ENCODE measurements around the gene RASGEF1C. TPM values are rescaled to one million over a fixed set of nuclear protein-coding genes. Genes with fewer than 3 reads are reported as not detected.

RASGEF1C gene
- total RNA-seq, 4 donors from 2014 or later, result 1.7 TPM; not detected in 3

- H3K36me3 ChIP-seq, result no peaks in the 10 kb centered on the region
- TF ChIP-seq POLR2A (IDR thresholded peaks at IDR 0.05) (no peak), CTCF (IDR thresholded peaks at IDR 0.05) (no peak)
- H3K27ac ChIP-seq, result no peak overlapping the region
- DNase-seq, result peak in 2 of 3 donors; percentile 6 to 41
- no peak overlapping the region for H3K4me3 ChIP-seq
- no peaks in the 10 kb centered on the region for H3K27me3 ChIP-seq
- no peaks in the 10 kb centered on the region for H3K4me1 ChIP-seq
- H3K9me3 ChIP-seq, result no peaks in the 10 kb centered on the region
These were observed 109.0 kb downstream of the RASGEF1C start for GRCh38 chr5:180099733-180100611.

- no peak overlapping the region for H3K27ac ChIP-seq
- no peaks in the 10 kb centered on the region for H3K9me3 ChIP-seq
- H3K4me1 ChIP-seq, result no peaks in the 10 kb centered on the region
- no peaks in the 10 kb centered on the region for H3K36me3 ChIP-seq
- no peak overlapping the region for H3K4me3 ChIP-seq
- H3K27me3 ChIP-seq, result no peaks in the 10 kb centered on the region
- TF ChIP-seq POLR2A (IDR thresholded peaks at IDR 0.05), result no peak
- no peak for TF ChIP-seq CTCF (IDR thresholded peaks at IDR 0.05)
- DNase-seq, result peak in 2 of 3 donors; percentile 9 to 36
These were observed 109.8 kb downstream of the RASGEF1C start for GRCh38 chr5:180098991-180099732.

GRCh38 chr5:180098526-180098925, 110.5 kb downstream of the RASGEF1C start:
- H3K9me3 ChIP-seq, result no peaks in the 10 kb centered on the region
- H3K36me3 ChIP-seq, result no peaks in the 10 kb centered on the region
- no peak for TF ChIP-seq POLR2A (IDR thresholded peaks at IDR 0.05)
- no peak for TF ChIP-seq CTCF (IDR thresholded peaks at IDR 0.05)
- no peak overlapping the region for H3K4me3 ChIP-seq
- H3K27me3 ChIP-seq, result no peaks in the 10 kb centered on the region
- DNase-seq, result peak in 2 of 3 donors; percentile 3 to 36
- H3K4me1 ChIP-seq, result no peaks in the 10 kb centered on the region
- no peak overlapping the region for H3K27ac ChIP-seq

- Histone ChIP-seq H3K4me3 (no peak overlapping the region), H3K9me3 (no peaks in the 10 kb centered on the region), H3K36me3 (no peaks in the 10 kb centered on the region), H3K27ac (no peak overlapping the region), H3K4me1 (no peaks in the 10 kb centered on the region), H3K27me3 (no peaks in the 10 kb centered on the region)
- DNase-seq, result peak in 2 of 3 donors; percentile 31 to 38
- TF ChIP-seq POLR2A (IDR thresholded peaks at IDR 0.05) (no peak), CTCF (IDR thresholded peaks at IDR 0.05) (no peak)
These were observed 111.1 kb downstream of the RASGEF1C start for GRCh38 chr5:180097926-180098325.

- Histone ChIP-seq H3K27me3 (no peaks in the 10 kb centered on the region), H3K4me1 (no peaks in the 10 kb centered on the region), H3K36me3 (no peaks in the 10 kb centered on the region), H3K9me3 (no peaks in the 10 kb centered on the region), H3K4me3 (no peak overlapping the region), H3K27ac (no peak overlapping the region)
- TF ChIP-seq CTCF (IDR thresholded peaks at IDR 0.05) (no peak), POLR2A (IDR thresholded peaks at IDR 0.05) (no peak)
- DNase-seq, result peak in 1 of 3 donors; percentile 39
These were observed 111.7 kb downstream of the RASGEF1C start for GRCh38 chr5:180097163-180097894.

All from Peyer's patch (tissue), 4 donors.